Tibial nerve (tissue), 4 donors: Measurements from ENCODE around the gene INHBC. TPM values are rescaled to one million over a fixed set of nuclear protein-coding genes. Genes with fewer than 3 reads are reported as not detected.
A peak's percentile ranks its signal among the peaks of the same experiment; 100 is the strongest.

Source experiments
- DNase-seq, 2 donors: peaks; one replicate each; pipeline ENCODE4 v3.0.0-alpha.2; 2019; ENCODE audit warnings: low spot score in 2 of 2
- H3K27ac ChIP-seq, 4 donors: fragments of 200-600 bp; sonication (generic) in 3 of 4; one replicate each; pipeline ENCODE4 v1.5.1; 2017 to 2019; ENCODE audit warnings: mild to moderate bottlenecking in 1 of 4
- H3K27me3 ChIP-seq, 2 donors: fragments of 200-600 bp; sonication (generic) in 1 of 2; one replicate each; pipeline versions ENCODE4 v1.5.1 to v1.6.0; 2017 to 2019
- H3K36me3 ChIP-seq, 3 donors: fragments of 200-600 bp; sonication (generic); one replicate each; pipeline ENCODE4 v1.5.1; 2018 to 2019
- H3K4me1 ChIP-seq, 4 donors: fragments of 200-600 bp; sonication (generic) in 3 of 4; one replicate each; pipeline ENCODE4 v1.5.1; 2017 to 2019
- H3K4me3 ChIP-seq, 4 donors: fragments of 200-600 bp; sonication (generic) in 3 of 4; one replicate each; pipeline ENCODE4 v1.5.1; 2017 to 2019; ENCODE audit warnings: mild to moderate bottlenecking in 1 of 4, moderate library complexity in 1 of 4
- H3K9me3 ChIP-seq, 4 donors: fragments of 200-600 bp; sonication (generic) in 3 of 4; one replicate each; pipeline ENCODE4 v1.5.1; 2017 to 2019
- EP300 ChIP-seq, 2 donors: sonication (generic); formaldehyde crosslinking; IDR thresholded peaks; one replicate each; pipeline ENCODE4 v1.6.1; 2017; ENCODE audit warnings: antibody characterized with exemption in 2 of 2, mild to moderate bottlenecking in 1 of 2
- POLR2A ChIP-seq, 2 donors: fragments of 450-650 bp; IDR thresholded peaks; one replicate each; pipeline ENCODE4 v1.6.1; 2017; ENCODE audit warnings: antibody characterized with exemption in 2 of 2, mild to moderate bottlenecking in 2 of 2, moderate library complexity in 2 of 2
- WGBS, 2 donors: methylation state at CpG; one replicate each; pipeline ENCODE4 v1.1.5; 2018; 5-methylcytosine and 5-hydroxymethylcytosine counted together
- total RNA-seq, 4 donors: library from RNA; depleted of rRNA; stranded (reverse); fragments of >200 nt; gene quantifications; one replicate each; pipeline ENCODE4 v1.1.0, GENCODE V29; 2016
- TF ChIP-seq, protein P1 (sequence below), 5 experiments: fragments of 200-600 bp in 3 of 5; fragments of 450-650 bp in 2 of 5; sonication (generic) in 3 of 5; IDR thresholded peaks; one replicate each; pipeline ENCODE4 v1.5.1; 2016 to 2019; ENCODE audit warnings: antibody characterized with exemption in 5 of 5, mild to moderate bottlenecking in 3 of 5, moderate library complexity in 2 of 5

INHBC gene
- total RNA-seq, 4 donors from 2014 or later = not detected

DNA sequence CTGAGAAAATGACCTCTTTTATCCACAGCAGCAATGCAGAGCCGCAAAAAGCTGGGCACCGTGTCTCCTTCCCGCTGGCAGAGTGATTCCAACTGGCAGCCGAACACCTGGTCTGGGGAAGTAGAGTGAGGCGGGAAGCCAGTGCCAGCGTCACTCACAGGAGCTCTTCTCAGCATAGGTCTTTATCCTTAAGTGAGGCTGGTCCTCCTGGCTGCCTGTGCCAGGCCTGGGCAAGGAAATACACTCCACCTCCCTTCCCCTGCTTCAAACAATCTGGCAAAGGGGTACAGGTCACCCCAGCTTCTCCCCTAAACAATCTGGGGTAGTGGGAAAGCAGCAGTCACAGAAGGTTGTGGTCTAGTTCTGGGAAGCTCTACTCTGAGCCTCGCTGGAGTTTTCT, 40.3 kb downstream of the INHBC start:
- Histone ChIP-seq H3K4me1 (peaks cover 0 to 17% (median 14%) of the 10 kb centered on the region in 4 donors), H3K36me3 (peaks cover 0 to 10% (median 0%) of the 10 kb centered on the region in 3 donors), H3K27me3 (peaks cover 3 to 66% of the 10 kb centered on the region in 2 donors), H3K9me3 (no peaks in the 10 kb centered on the region), H3K4me3 (peak overlapping the region in 2 of 4 donors; percentile 36 to 51), H3K27ac (no peak overlapping the region)
- no peak for TF ChIP-seq EP300 (IDR thresholded peaks at IDR 0.05)
- no peak for TF ChIP-seq POLR2A (IDR thresholded peaks at IDR 0.05)
- TF ChIP-seq, protein P1, sequence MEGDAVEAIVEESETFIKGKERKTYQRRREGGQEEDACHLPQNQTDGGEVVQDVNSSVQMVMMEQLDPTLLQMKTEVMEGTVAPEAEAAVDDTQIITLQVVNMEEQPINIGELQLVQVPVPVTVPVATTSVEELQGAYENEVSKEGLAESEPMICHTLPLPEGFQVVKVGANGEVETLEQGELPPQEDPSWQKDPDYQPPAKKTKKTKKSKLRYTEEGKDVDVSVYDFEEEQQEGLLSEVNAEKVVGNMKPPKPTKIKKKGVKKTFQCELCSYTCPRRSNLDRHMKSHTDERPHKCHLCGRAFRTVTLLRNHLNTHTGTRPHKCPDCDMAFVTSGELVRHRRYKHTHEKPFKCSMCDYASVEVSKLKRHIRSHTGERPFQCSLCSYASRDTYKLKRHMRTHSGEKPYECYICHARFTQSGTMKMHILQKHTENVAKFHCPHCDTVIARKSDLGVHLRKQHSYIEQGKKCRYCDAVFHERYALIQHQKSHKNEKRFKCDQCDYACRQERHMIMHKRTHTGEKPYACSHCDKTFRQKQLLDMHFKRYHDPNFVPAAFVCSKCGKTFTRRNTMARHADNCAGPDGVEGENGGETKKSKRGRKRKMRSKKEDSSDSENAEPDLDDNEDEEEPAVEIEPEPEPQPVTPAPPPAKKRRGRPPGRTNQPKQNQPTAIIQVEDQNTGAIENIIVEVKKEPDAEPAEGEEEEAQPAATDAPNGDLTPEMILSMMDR (IDR thresholded peaks at IDR 0.05) = no peak
- DNase-seq = no peak
- WGBS, 2 donors = 75 to 79% methylated on average over 7 of the region's 7 CpGs

DNA sequence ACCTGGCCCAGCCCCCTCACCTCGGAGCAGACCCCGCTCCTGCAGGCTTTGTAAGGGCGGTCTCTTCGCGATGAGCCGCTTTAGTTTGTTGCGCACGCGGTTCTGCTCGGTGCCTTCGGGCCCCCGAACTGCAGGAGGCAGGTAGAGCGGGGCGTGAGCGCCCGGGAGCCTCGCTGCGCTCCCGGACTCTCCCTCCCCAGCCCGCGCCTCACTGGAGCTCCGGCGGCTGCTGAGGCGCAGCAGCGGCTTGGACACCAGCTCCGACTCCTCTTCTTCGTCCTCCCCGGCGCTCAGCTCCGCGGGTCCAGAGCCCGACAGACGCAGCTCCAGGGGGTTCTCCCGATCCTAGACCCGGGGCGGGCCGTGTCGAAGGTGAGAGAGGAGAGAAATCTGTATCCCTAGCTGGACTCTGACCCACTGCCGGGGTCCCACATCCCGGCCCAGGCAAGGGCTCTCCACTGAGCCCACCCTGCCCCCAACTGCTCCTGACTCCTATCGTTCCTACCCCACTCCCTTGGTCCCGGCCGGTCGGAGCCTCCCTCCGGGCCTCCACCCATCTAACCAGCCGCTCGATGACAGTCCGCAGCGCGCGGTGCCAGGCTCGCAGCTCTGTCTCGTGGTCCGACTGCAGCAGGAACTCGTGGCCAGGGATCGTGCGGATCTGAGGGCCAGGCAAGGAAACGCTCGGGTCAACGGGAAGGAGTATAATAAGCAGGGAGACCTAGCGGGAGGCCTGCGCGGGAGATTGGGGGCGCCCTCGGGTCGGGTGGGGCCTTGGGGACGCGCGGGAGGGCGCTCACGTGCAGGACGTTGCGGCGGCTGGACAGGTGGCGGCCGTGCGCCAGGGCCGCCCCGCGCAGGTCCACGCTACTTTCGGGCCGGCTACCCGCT, 40.9 kb downstream of the INHBC start:
- H3K27ac ChIP-seq = no peak overlapping the region
- peaks cover 3 to 66% of the 10 kb centered on the region in 2 donors for H3K27me3 ChIP-seq
- H3K4me3 ChIP-seq = peak overlapping the region; percentile 4 to 51 (median 40)
- TF ChIP-seq, protein P1 (IDR thresholded peaks at IDR 0.05) = no peak
- no peak for TF ChIP-seq POLR2A (IDR thresholded peaks at IDR 0.05)
- TF ChIP-seq EP300 (IDR thresholded peaks at IDR 0.05) = no peak
- 7 to 12% methylated on average over 50 to 72 of the region's 84 CpGs for WGBS, 2 donors
- no peaks in the 10 kb centered on the region for H3K9me3 ChIP-seq
- H3K36me3 ChIP-seq = peaks cover 0 to 3% (median 0%) of the 10 kb centered on the region in 3 donors
- DNase-seq = no peak
- peaks cover 0 to 17% (median 14%) of the 10 kb centered on the region in 4 donors for H3K4me1 ChIP-seq

DNA sequence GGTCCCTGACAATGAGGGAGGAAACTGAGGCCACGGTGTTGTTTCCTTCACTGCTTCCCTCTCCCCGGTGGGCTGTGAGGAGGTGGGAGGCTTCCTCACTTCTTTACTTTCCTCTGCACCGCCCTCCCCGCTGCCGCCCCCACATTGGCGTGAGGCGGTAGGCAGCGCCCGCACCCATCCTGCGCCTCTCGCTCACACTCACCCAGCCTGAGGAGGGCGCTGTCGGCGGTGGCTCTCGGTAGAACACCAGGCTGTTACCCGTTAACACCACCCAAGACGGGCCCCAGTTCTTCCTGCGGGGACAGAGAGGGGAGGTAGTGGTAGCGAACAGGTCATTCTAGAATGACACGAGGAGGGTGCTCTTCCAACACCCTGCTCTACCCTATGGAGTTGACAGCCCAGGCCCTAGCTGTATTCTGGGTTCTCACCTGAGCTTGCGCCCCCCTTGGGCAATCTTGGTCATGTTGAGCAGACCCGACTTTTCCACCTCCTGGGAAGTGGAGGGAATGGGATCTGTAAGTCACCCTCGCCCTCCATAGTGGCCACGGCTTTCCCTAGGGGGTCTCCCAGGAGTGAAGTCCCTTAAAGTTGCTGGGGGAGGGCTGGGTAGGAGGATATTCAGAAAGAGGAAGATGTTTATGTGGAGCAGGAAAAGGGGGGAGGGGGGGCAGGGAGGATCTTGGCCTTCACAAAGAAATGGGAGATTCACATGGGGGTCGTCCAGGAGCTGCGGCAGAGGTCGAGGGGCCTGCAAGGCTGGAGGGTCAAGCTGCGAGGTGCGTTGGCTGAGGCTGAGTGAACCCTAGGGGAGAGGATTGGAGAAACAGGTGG, 41.8 kb downstream of the INHBC start:
- DNase-seq = no peak
- Histone ChIP-seq H3K4me3 (peak overlapping the region; percentile 4 to 51 (median 40)), H3K27me3 (peaks cover 3 to 62% of the 10 kb centered on the region in 2 donors), H3K27ac (peak overlapping the region in 1 of 4 donors; percentile 85), H3K36me3 (no peaks in the 10 kb centered on the region), H3K9me3 (no peaks in the 10 kb centered on the region), H3K4me1 (peaks cover 0 to 17% (median 14%) of the 10 kb centered on the region in 4 donors)
- TF ChIP-seq EP300 (IDR thresholded peaks at IDR 0.05) = no peak
- TF ChIP-seq, protein P1 (IDR thresholded peaks at IDR 0.05) = peak in 2 of 5 experiments; percentile 7 to 26
- 21 to 22% methylated on average over 28 to 29 of the region's 29 CpGs for WGBS, 2 donors

DNA sequence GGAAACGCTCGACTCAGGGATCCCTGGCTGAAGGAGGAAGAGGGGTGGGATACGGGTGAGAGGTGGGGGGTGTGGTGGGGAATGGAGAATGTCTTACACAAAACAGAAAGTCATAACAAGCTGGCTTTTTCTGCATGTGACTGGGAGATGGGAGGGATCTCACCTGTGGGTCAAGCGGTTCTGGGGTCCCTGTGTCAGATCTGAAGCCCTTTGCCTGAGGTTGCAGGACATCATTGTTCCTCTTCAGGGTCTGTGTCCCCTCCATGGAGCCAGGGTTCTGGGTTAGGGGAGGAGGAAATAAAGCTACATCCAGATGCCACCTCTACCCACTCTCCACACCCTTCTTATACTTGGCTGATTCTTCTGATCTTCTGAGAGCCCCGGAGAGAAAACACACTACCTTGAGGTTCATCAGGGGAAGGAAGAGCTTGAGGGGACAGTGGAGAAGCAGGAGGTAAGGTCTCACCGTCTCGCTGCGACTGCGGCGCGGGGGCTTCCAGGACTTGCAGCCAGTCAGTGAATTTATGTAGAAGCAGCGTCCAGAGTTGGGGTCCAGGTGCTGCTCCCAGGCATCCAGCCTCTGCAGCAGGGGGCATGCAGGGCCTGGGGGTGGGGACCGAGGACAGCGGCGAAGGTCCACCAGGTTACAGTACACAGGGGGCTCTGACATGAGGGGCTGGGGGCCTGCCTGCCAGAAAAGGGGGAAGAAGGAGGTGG, 42.6 kb downstream of the INHBC start:
- no peak for DNase-seq

More for the DNA sequence above, 42.6 kb downstream of the INHBC start:
- Histone ChIP-seq H3K4me3 (peak overlapping the region; percentile 2 to 51 (median 26)), H3K36me3 (no peaks in the 10 kb centered on the region), H3K4me1 (peaks cover 0 to 17% (median 14%) of the 10 kb centered on the region in 4 donors), H3K27me3 (peaks cover 3 to 62% of the 10 kb centered on the region in 2 donors), H3K27ac (peak overlapping the region in 3 of 4 donors; percentile 1 to 85 (median 63)), H3K9me3 (no peaks in the 10 kb centered on the region)
- TF ChIP-seq EP300 (IDR thresholded peaks at IDR 0.05) (no peak), POLR2A (IDR thresholded peaks at IDR 0.05) (no peak)
- TF ChIP-seq, protein P1 (IDR thresholded peaks at IDR 0.05) = no peak
- WGBS, 2 donors = 74 to 85% methylated on average over 15 of the region's 15 CpGs
